ENCODE data around the gene HLX. TPM values are rescaled to one million over a fixed set of nuclear protein-coding genes. Genes with fewer than 3 reads are reported as not detected.

HLX gene
- total RNA-seq, 1 donor from 2014 or later: 1.4 TPM

DNA sequence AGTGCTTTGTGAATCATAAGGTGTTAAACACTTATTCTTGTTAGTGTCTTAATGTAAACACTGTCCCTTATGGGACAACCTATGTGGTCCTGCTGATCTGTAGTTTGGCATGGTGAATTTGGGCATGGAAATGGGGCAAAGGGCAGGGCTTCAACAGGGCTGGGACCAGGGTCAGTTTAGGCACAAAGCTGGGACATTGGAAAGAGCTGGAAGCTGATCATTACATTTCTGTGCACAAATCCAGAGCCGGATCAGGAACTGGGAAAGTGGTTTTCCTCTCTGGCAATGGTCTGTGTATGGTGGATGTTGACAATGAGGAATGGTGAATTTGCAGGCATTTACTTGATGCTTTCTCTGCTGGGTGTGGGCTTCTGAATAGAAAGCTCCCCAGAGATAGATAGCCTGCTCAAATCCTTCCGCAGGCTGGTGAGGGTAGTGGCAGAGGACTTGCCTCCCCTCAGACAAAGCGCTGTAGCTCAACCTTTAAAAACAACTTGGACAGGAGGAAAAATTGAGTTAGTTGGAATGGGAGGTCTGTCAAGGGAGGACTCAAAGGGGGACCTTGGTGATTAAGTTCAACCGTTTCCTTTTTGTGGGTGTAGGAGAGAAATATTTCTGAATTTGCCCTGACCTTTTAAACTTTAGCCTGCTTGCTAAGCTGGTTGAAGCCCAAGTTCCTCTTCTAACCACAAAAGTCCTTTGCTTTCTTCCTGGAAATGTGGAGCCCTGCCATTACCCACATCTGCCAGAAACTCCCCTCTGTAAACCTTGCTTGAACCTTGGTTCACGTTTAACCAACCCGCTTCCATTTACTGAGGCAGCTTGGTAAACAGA lies 35.3 kb downstream of the HLX start:
- Mint-ChIP-seq H3K27me3 (ENCODE audit: unreplicated experiment) (no peaks in the 10 kb centered on the region), H3K9me3 (ENCODE audit: unreplicated experiment) (no peaks in the 10 kb centered on the region), H3K36me3 (ENCODE audit: low read depth, unreplicated experiment) (no peaks in the 10 kb centered on the region), H3K4me1 (ENCODE audit: unreplicated experiment) (no peaks in the 10 kb centered on the region), H3K4me3 (ENCODE audit: unreplicated experiment) (no peak overlapping the region), H3K27ac (ENCODE audit: unreplicated experiment) (no peak overlapping the region)
- no peak for DNase-seq (ENCODE audit: low spot score)
- TF ChIP-seq, protein P1, sequence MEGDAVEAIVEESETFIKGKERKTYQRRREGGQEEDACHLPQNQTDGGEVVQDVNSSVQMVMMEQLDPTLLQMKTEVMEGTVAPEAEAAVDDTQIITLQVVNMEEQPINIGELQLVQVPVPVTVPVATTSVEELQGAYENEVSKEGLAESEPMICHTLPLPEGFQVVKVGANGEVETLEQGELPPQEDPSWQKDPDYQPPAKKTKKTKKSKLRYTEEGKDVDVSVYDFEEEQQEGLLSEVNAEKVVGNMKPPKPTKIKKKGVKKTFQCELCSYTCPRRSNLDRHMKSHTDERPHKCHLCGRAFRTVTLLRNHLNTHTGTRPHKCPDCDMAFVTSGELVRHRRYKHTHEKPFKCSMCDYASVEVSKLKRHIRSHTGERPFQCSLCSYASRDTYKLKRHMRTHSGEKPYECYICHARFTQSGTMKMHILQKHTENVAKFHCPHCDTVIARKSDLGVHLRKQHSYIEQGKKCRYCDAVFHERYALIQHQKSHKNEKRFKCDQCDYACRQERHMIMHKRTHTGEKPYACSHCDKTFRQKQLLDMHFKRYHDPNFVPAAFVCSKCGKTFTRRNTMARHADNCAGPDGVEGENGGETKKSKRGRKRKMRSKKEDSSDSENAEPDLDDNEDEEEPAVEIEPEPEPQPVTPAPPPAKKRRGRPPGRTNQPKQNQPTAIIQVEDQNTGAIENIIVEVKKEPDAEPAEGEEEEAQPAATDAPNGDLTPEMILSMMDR (IDR thresholded peaks at IDR 0.05; ENCODE audit: unreplicated experiment): no peak

DNA sequence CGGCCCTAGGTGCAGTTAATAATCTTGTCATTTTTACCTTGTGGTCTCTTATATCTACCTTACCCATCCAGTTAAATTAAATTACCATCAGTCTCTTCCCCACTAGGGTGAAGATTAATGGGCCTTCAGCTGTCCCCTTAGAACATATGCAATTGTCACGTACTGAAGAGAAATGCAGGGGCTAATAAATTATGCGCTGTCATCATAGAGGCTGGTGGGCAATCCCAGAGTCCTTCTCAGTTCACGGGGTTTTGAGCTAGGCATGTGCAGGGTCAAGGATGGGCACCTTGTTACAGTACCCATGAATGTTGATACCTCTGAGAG lies 35.8 kb downstream of the HLX start:
- no peak overlapping the region for H3K27ac Mint-ChIP-seq (ENCODE audit: unreplicated experiment)
- TF ChIP-seq, protein P1 (IDR thresholded peaks at IDR 0.05; ENCODE audit: unreplicated experiment): no peak
- DNase-seq (ENCODE audit: low spot score): no peak
- no peak overlapping the region for H3K4me3 Mint-ChIP-seq (ENCODE audit: unreplicated experiment)
- H3K27me3 Mint-ChIP-seq (ENCODE audit: unreplicated experiment): no peaks in the 10 kb centered on the region
- no peaks in the 10 kb centered on the region for H3K4me1 Mint-ChIP-seq (ENCODE audit: unreplicated experiment)
- no peaks in the 10 kb centered on the region for H3K36me3 Mint-ChIP-seq (ENCODE audit: low read depth, unreplicated experiment)
- H3K9me3 Mint-ChIP-seq (ENCODE audit: unreplicated experiment): no peaks in the 10 kb centered on the region

DNA sequence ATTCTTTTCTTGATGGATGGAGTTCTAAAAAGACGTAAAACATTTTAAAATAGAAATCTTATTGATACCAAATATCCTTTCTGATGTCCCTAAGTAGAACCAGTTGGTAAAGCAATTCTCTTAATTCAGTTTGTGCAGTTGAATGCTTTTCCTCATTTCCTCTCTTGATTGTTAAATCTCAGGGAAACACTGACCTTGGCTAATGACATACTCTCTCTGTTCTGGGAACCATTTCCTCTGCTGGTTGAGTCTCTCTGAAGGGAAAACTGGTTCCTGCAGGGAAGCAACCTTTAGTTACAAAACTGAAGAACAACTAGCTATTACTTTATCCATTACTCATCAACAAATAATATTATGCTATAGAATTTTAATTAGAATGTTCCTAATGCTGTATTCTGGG lies 36.7 kb downstream of the HLX start:
- H3K9me3 Mint-ChIP-seq (ENCODE audit: unreplicated experiment): no peaks in the 10 kb centered on the region
- no peaks in the 10 kb centered on the region for H3K4me1 Mint-ChIP-seq (ENCODE audit: unreplicated experiment)
- DNase-seq (ENCODE audit: low spot score): no peak
- H3K27me3 Mint-ChIP-seq (ENCODE audit: unreplicated experiment): no peaks in the 10 kb centered on the region
- H3K27ac Mint-ChIP-seq (ENCODE audit: unreplicated experiment): no peak overlapping the region
- H3K4me3 Mint-ChIP-seq (ENCODE audit: unreplicated experiment): no peak overlapping the region
- H3K36me3 Mint-ChIP-seq (ENCODE audit: low read depth, unreplicated experiment): no peaks in the 10 kb centered on the region
- TF ChIP-seq, protein P1 (IDR thresholded peaks at IDR 0.05; ENCODE audit: unreplicated experiment): no peak

DNA sequence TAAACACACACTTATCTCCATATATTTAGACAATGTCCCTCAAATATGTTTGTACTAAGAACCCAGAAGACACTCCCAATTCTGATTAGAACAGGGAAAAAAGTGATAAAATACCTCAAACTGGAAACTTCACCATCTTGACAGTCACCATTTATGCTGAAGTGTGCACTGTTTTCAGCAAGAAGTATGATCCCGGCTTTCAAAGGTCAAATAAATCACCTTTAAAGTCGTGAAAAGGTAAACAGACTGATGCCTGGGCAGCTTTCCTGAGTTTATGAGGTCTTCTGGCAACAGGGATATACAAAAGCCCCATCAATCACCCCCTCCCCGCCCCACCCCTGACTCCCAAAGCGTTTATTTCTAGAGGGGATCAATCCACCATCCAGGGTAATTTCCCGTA lies 37.9 kb downstream of the HLX start:
- no peak for DNase-seq (ENCODE audit: low spot score)

More for the DNA sequence above, 37.9 kb downstream of the HLX start:
- Mint-ChIP-seq H3K27me3 (ENCODE audit: unreplicated experiment) (no peaks in the 10 kb centered on the region), H3K4me1 (ENCODE audit: unreplicated experiment) (no peaks in the 10 kb centered on the region), H3K4me3 (ENCODE audit: unreplicated experiment) (no peak overlapping the region), H3K36me3 (ENCODE audit: low read depth, unreplicated experiment) (no peaks in the 10 kb centered on the region), H3K27ac (ENCODE audit: unreplicated experiment) (no peak overlapping the region), H3K9me3 (ENCODE audit: unreplicated experiment) (no peaks in the 10 kb centered on the region)
- TF ChIP-seq, protein P1 (IDR thresholded peaks at IDR 0.05; ENCODE audit: unreplicated experiment): no peak

All from endothelial cell (in vitro differentiated cells).